GM21367 (cell line): ENCODE results near the gene ABCG8.
"Not testable (repeated sequence)": the region's sequence is repeated elsewhere in the genome, so short reads cannot be mapped to it uniquely, and the experiment has no call there.

Experiments used
- ATAC-seq: cut with Tn5 transposase; IDR thresholded peaks from one replicate; pipeline ENCODE4 v1.9.1; 2021; ENCODE audit not compliant: unreplicated experiment

Gene ABCG8

DNA sequence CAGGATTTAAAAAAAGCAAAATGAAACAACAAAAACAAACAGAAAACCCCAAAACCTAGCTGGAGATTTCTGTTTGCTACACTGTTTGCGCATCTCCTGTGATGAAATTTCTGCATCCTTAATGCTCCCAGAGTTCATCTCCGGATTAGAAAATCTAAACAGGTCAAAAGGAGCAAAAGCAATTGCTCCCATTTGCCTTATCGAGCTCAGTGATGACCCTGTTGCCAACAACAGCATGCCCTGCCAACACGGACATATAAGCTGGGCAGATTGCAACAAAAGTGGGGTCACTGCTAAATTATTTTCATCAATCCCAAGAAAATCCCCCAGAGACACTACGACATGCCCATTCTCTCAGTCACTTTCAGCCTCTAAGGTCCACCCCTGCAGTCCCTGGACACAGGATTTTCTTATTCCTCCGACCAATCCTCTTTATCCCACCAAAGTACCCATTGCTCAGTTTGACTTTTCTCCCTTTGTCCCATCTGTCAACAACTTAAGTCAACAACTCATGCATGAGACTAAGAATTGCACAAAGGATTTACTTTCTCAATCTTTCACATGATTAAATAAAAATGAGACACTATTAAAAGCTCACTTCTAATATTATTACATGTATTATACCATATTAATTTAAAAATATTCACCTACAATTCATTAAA, 67.8 kb downstream of the ABCG8 start:
- ATAC-seq, result no peak

DNA sequence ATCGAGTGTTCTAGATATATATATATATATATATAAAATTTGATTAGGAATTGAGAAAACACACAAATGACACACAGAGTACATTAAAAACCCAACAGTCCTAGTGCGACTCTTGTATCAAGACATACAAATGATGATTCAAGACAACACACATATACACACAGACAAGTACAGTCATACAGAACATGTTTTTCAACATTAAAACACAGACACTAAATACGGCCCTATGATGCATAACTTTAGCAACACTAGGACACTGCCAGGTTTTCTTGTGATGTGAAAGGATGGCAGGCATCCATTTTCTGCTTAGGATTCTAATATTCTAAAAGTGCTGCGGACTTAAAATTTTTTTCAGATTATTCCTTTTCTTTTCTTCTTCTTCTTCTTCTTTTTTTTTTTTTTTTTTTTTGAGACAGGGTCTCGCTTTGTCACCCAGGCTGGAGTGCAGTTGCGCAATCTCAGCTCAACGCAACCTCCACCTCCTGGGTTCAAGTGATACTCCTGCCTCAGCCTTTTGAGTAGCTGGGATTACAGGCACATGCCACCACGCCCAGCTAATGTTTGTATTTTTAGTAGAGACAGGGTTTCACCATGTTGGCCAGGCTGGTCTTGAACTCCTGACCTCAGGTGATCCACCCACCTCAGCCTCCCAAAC, 72.5 kb downstream of the ABCG8 start:
- not testable (repeated sequence) for ATAC-seq

- ATAC-seq, result no peak
Observed at GRCh38 chr2:43924463-43924862, 85.7 kb downstream of the ABCG8 start.

GRCh38 chr2:43925431-43925830, 86.7 kb downstream of the ABCG8 start:
- ATAC-seq, result no peak

DNA sequence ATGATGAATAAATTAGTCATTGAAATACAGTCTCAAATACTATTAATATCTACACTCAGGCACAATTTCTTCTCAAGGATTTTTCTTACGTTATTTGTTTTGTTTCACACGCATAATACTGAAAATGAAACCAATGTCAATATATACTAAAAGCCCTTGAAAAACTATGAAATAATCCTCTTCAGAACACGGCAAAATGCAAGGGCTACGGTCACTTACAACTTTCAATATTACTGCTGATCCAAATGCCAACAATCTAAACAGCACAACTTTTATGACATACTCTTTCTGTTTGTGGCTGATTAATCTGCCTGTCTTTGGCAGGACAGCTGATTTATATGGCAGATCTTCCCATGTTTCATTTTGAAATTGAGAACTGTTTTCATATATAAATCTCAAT, 88.7 kb downstream of the ABCG8 start:
- ATAC-seq, result no peak

GRCh38 chr2:43931293-43931692, 92.5 kb downstream of the ABCG8 start:
- ATAC-seq, result no peak
